AML-193 (cell line): Measurements from ENCODE around the gene KNL1.
"Not testable (repeated sequence)": the region's sequence is repeated elsewhere in the genome, so short reads cannot be mapped to it uniquely, and the experiment has no call there.

Source experiments
- DNase-seq, 2 experiments: peaks; one replicate each; lab custom pipeline; 2025; lab: John Stamatoyannopoulos, UW

KNL1 gene

DNA sequence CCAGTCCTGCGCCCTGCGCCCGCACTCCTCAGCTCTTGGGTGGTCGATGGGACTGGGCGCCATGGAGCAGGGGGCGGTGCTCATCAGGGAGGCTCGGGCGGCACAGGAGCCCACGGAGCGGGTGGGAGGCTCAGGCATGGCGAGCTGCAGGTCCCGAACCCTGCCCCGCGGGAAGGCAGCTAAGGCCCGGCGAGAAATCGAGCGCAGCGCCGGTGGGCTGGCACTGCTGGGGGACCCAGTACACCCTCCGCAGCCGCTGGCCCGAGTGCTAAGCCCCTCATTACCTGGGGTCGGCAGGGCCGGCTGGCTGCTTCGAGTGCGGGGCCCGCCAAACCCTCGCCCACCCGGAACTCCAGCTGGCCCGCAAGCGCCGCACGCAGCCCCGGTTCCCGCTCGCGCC lies 82.9 kb downstream of the KNL1 start:
- not testable (repeated sequence) for DNase-seq

DNA sequence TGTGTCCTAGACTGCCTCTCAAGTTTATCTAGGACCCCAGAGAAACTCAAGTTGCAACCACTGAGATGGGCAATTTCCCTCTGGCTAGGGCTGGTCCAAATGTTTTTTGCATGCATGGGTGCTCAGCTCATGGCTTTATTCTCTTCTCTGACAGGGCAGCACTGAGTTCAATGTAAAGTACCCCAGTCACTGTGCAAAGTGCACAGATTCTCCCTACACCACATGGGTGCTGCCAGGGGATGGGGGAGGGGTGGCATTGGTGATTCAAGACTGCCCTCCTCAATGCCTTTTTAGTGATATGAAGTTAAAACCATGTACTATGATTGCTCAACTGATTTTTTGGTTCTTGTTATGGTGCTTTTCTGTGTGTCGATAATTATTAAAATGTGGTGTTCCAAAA lies 86.1 kb downstream of the KNL1 start:
- no peak for DNase-seq

- peak; percentile 10 to 12 for DNase-seq
Observed at GRCh38 chr15:40680959-40681358, 86.9 kb downstream of the KNL1 start.

GRCh38 chr15:40684381-40684780 lies 90.3 kb downstream of the KNL1 start:
- DNase-seq, result no peak

GRCh38 chr15:40685376-40685775 lies 91.3 kb downstream of the KNL1 start:
- no peak for DNase-seq

DNA sequence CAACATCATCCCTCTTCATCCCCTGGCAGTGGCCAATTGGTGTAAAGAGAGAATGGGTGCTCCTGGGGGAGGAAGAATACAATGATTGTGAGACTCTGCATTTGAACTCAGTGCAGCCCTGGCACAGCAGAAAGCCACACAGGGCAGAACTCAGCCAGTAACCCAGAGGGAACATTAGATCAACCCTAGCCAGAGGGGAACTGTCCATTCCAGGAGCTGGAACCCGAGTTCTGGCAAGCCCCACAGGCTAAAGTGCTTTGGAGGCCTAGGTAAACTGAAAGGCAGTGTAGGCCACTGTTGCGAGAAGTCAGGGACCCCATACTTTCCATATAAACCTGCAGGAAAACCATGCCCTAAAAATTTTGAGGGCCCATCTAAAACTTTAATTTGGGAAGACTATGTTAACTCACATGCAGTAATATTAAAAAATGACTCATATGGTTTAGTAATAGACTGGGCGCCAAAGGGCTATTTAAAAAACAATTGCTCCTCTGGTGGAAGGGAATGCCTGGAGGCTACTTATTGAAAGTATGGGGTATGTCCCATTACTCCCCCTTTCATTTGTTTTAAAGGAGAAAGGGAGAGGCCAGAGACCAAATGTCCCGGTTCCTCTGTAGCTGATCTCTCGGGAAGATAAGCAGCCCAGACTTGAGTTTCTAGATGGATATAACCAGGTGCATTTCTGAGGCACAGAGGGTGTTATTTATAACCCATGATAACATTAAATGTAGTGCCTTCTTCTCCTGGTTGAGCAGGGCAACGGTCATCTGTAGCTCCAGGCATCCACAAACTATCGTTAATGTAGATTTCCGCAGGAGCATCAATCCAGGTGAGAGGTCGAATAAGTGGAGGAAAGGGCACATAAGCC lies 95.1 kb downstream of the KNL1 start:
- no peak for DNase-seq

DNA sequence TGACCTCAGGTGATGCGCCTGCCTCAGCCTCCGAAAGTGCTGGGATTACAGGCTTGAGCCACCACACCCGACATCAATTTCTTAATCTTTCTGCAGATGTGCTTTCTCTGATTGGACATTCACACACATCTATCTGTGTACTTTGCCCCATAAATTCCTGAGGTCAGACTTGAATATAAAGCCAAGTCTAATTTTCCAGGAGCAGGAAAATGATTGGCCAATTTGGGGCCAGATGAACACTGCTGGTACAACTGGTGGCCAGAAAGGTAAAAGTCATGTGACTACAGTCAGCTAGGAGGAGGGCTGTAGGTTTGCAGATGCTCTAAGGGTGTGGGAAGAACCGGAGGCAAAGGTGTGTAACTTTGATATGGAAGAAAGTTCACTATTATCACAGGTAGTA lies 97.7 kb downstream of the KNL1 start:
- no peak for DNase-seq

DNA sequence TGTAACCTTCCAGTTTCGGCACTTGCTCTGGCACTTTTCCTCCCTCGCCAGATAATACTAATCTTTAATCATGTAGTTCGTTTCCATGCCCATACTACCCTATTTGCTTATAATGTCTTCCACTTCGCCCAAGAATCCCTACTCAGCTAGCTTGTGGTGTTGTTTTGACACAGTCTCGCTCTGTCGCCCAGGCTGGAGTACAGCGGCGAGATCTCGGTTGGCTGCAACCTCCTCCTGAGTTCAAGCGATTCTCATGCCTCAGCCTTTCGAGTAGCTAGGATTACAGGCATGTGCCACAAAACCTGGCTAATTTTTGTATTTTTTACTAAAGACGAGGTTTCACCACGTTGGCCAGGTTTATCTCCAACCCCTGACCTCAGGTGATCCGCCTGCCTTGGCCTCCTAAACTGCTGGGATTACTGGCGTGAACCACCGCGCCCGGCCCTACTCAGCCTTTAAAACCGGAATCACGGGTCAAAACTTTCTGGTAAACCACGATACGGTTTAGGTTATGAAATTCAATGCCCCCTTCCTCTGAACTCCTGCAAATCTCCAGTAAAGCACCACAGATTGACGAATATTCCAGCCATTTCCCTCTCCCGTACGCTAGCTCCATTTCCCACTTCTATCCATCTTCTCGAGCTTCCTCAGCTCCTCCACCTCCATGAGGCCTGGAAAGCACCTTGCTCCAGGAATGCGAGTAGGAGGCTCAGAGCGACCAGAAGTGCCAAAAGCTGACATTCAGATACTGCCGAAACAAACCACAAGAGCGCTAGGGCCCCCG lies 100.0 kb downstream of the KNL1 start:
- no peak for DNase-seq

DNA sequence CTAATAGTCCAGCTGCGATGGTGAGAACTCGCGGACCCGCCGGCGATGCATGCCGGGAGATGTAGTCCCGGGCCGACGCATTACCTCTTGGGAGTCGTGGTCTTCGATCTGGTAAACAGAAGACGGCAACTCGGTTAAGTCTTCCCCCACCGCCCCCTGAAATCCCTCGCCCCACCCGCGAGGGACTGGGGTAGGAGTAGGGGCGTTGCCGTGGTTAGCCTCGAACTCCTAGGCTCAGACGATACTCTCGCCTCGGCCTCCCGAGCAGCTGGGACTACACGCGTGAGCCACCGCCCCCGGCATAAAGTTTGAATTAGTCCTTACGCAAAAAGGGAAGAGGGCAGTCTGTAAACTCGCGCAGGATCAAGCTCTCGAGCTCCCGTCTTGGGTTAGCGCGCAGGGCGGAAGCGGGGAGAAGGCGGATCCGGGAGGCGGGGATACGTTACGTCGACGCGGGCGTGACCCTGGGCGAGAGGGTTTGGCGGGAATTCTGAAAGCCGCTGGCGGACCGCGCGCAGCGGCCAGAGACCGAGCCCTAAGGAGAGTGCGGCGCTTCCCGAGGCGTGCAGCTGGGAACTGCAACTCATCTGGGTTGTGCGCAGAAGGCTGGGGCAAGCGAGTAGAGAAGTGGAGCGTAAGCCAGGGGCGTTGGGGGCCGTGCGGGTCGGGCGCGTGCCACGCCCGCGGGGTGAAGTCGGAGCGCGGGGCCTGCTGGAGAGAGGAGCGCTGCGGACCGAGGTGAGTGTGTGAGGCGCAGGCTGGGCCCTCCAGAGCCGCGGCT lies 100.8 kb downstream of the KNL1 start, which contains the start of gene RAD51:
Gene RAD51 (plus strand): TSS at position 487 of the 781 bp plus-strand sequence. CDS start 3,585 bp downstream, outside the sequence.
- peak; percentile 95 for DNase-seq

DNA sequence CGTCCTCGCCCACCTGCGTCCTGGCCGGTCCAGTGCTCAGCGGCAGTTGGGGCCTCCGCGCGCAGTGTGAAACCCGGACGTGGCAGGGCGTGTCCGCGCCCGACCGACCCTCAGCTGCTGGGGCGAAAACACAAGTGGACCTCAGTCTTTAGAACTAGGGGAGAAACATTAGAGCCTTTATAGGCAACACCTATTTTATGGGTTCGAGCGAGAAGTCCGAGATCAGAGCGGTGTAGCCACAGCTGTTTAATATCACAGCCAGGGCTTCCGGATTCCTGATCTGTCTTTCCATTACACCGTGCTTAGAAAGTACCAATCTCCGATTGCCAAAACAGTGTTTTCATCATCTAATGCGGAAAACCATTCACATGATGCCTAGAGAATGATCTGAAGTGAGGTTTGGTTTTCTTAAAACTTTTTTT lies 101.4 kb downstream of the KNL1 start:
- DNase-seq, result peak in 1 of 2 experiments; percentile 15

- no peak for DNase-seq
Observed at GRCh38 chr15:40696228-40696627, 102.2 kb downstream of the KNL1 start.

- no peak for DNase-seq
Observed at GRCh38 chr15:40697916-40698315, 103.9 kb downstream of the KNL1 start.

DNA sequence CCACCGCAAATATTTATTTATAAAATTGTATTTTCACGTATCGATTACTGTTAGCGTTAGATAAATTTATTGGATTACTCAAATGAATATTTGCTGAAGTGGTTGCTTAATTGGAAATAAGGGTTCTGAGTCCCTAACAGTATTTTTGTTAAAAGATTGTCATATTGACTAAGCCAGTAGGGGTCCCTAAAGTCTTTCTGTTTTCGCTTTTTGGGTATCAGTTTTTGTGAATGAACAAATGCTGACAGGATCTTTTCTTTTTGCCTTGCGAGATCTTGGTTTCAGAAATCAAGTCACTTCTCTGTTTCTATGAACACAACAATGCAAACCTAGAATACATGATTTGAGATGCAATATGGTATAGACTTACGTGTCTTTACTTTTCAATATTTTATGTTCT lies 108.0 kb downstream of the KNL1 start:
- peak; percentile 13 to 18 for DNase-seq

GRCh38 chr15:40706121-40706520 lies 112.1 kb downstream of the KNL1 start:
- no peak for DNase-seq
